Upper lobe of left lung (tissue), 4 donors: ENCODE data around the gene PLXNA4.

Experiments
- EP300 ChIP-seq, 4 donors: sonication (generic); formaldehyde crosslinking; IDR thresholded peaks; one replicate each; pipeline ENCODE4 v1.5.1; 2017; ENCODE audit warnings: antibody characterized with exemption in 4 of 4, control low read depth in 2 of 4
- TF ChIP-seq, protein P1 (sequence below), 6 experiments: fragments of 450-650 bp in 4 of 6; fragments of 200-600 bp in 2 of 6; sonication (generic) in 2 of 6; IDR thresholded peaks; one replicate each; pipeline ENCODE4 v1.5.1; 2016 to 2019; ENCODE audit warnings: antibody characterized with exemption in 6 of 6

DNA sequence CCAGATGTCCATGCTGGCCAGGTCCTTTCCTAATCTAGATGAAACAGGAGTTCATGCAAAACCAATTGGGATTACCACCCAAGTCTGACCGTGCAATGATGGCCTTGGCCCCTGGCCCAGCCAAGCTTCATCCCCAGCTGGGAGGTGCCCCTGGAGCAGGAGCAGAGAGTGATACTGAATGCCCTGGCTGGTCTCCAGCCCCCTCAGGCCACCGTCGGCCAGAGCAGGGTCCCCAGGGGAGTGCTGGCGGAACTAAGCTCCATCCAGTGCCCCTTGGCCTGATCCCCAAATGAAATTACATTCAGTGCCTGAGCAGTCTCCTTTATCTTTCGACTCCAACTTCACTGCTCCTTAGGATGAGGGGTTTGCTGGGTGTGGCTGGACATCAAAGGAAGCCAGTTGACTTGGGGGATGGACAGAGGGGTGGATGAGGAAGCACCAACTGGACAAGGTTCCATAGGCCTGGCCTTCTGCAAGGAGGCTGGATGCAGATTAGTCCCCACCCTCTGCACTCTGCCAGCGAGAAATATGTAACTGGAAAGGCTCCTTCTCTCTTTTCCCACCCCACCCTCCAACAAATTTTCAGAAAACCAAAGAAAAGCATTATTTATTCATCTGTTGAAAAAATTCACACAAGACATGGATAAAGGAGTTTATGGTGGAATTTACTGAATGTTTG is 275.5 kb downstream of the PLXNA4 start:
- TF ChIP-seq, protein P1, sequence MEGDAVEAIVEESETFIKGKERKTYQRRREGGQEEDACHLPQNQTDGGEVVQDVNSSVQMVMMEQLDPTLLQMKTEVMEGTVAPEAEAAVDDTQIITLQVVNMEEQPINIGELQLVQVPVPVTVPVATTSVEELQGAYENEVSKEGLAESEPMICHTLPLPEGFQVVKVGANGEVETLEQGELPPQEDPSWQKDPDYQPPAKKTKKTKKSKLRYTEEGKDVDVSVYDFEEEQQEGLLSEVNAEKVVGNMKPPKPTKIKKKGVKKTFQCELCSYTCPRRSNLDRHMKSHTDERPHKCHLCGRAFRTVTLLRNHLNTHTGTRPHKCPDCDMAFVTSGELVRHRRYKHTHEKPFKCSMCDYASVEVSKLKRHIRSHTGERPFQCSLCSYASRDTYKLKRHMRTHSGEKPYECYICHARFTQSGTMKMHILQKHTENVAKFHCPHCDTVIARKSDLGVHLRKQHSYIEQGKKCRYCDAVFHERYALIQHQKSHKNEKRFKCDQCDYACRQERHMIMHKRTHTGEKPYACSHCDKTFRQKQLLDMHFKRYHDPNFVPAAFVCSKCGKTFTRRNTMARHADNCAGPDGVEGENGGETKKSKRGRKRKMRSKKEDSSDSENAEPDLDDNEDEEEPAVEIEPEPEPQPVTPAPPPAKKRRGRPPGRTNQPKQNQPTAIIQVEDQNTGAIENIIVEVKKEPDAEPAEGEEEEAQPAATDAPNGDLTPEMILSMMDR (IDR thresholded peaks at IDR 0.05) = no peak
- TF ChIP-seq EP300 (IDR thresholded peaks at IDR 0.05) = no peak
